Adrenal gland (tissue), 12 donors: ENCODE results near the gene ITGBL1. TPM values are rescaled to one million over a fixed set of nuclear protein-coding genes. Genes with fewer than 3 reads are reported as not detected.

Experiments used
- DNase-seq, 7 donors: peaks; one replicate each; pipeline ENCODE4 v3.0.0-alpha.2; 2019 to 2020
- H3K27ac ChIP-seq, 5 donors: fragments of 200-600 bp; sonication (generic) in 4 of 5; 1 replicate in 3 of 5; 2 replicates in 2 of 5; pipeline versions ENCODE4 v1.5.1 to v1.8.0; 2016 to 2020; ENCODE audit warnings: mild to moderate bottlenecking in 1 of 5
- H3K27me3 ChIP-seq: fragments of 200-600 bp; 2 replicates; pipeline ENCODE4 v1.8.0; 2021
- H3K36me3 ChIP-seq, 2 donors: fragments of 200-600 bp; replicated peaks in 1 of 2; 1 replicate in 1 of 2; 2 replicates in 1 of 2; pipeline versions ENCODE4 v1.5.1 to v1.8.0; 2018 to 2022
- H3K4me1 ChIP-seq, 2 donors: fragments of 200-600 bp; replicated peaks in 1 of 2; 1 replicate in 1 of 2; 2 replicates in 1 of 2; pipeline versions ENCODE4 v1.5.1 to v1.8.0; 2018 to 2021
- H3K4me3 ChIP-seq, 4 donors: fragments of 200-600 bp; sonication (generic) in 3 of 4; one replicate each; pipeline ENCODE4 v1.5.1; 2016 to 2018
- H3K9me3 ChIP-seq, 3 donors: fragments of 200-600 bp; sonication (generic) in 1 of 3; replicated peaks in 1 of 3; 1 replicate in 2 of 3; 2 replicates in 1 of 3; pipeline versions ENCODE4 v1.5.1 to v1.8.0; 2016 to 2021
- POLR2A ChIP-seq, 2 donors: fragments of 450-650 bp; IDR thresholded peaks; one replicate each; pipeline ENCODE4 v1.6.1; 2017; ENCODE audit warnings: antibody characterized with exemption in 2 of 2, mild to moderate bottlenecking in 2 of 2, moderate library complexity in 1 of 2
- WGBS, 4 donors: extraction: QIAGEN DNeasy Blood & Tissue Kit in 2 of 4; methylation state at CpG; one replicate each; pipeline versions ENCODE4 v1.1.5 to v1.1.7; 2013 to 2017; 5-methylcytosine and 5-hydroxymethylcytosine counted together
- intact Hi-C, 2 donors: fragments of 100-400 bp; cut with DNase I; formaldehyde crosslinking; loops; one replicate each; pipeline versions ENCODE4 v1.14.1 to v1.15.0; 2022 to 2023
- polyA plus RNA-seq, 3 donors: library from polyadenylated mRNA; stranded (reverse); fragments of 200-250 nt in 2 of 3; fragments of 350-450 nt in 1 of 3; fragmentation: Illumina TruSeq in 1 of 3; extraction: RNeasy Lipid Tissue Mini Kit (QIAGEN cat#74804) in 1 of 3; gene quantifications; one replicate each; pipeline ENCODE4 v1.2.3, GENCODE V29; 2013 to 2014
- total RNA-seq, 9 donors: library from RNA; depleted of rRNA in 4 of 9; stranded (reverse); fragments of >200 nt in 4 of 9; fragments of 120-200 nt in 1 of 9; fragmentation: NEBNext Ultra II Directional in 1 of 9; extraction: Animal tissue kit (Norgen Biotek cat#: 25700) in 1 of 9; gene quantifications; one replicate each; pipeline versions ENCODE4 v1.1.0 to v1.2.4, GENCODE V29; 2013 to 2023
- TF ChIP-seq, protein P1 (sequence below), 6 experiments: fragments of 450-650 bp in 4 of 6; fragments of 200-600 bp in 2 of 6; sonication (generic) in 1 of 6; IDR thresholded peaks; 1 replicate in 5 of 6; 2 replicates in 1 of 6; pipeline versions ENCODE4 v1.5.1 to v1.8.0; 2016 to 2021; ENCODE audit warnings: antibody characterized with exemption in 6 of 6, mild to moderate bottlenecking in 2 of 6, moderate library complexity in 1 of 6
- donor health status: healthy with polysubstance abuse.
- donor health status: Bipolar disorder and iron deficiency.
- donor health status: DM: yes; HTN: yes; CAD: no.
- donor health status: DM: no; HTN: no; CAD: no.
- donor health status: DM: no; HTN: no; CAD: no.
- donor health status: DM: yes; HTN: yes; CAD: no.

Gene ITGBL1
- total and polyA plus RNA-seq, 12 donors: 1.4 to 8.3 (median 4.8) TPM

GRCh38 chr13:101590479-101590878, 138.0 kb downstream of the ITGBL1 start:
- no peak overlapping the region for H3K4me3 ChIP-seq
- WGBS, 4 donors: 85 to 92% (median 88%) methylated on average over 4 of the region's 4 CpGs
- H3K36me3 ChIP-seq: no peaks in the 10 kb centered on the region
- no peaks in the 10 kb centered on the region for H3K4me1 ChIP-seq
- no peaks in the 10 kb centered on the region for H3K9me3 ChIP-seq
- DNase-seq: no peak
- no peak overlapping the region for H3K27ac ChIP-seq
- TF ChIP-seq, protein P1, sequence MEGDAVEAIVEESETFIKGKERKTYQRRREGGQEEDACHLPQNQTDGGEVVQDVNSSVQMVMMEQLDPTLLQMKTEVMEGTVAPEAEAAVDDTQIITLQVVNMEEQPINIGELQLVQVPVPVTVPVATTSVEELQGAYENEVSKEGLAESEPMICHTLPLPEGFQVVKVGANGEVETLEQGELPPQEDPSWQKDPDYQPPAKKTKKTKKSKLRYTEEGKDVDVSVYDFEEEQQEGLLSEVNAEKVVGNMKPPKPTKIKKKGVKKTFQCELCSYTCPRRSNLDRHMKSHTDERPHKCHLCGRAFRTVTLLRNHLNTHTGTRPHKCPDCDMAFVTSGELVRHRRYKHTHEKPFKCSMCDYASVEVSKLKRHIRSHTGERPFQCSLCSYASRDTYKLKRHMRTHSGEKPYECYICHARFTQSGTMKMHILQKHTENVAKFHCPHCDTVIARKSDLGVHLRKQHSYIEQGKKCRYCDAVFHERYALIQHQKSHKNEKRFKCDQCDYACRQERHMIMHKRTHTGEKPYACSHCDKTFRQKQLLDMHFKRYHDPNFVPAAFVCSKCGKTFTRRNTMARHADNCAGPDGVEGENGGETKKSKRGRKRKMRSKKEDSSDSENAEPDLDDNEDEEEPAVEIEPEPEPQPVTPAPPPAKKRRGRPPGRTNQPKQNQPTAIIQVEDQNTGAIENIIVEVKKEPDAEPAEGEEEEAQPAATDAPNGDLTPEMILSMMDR (IDR thresholded peaks at IDR 0.05): no peak
- TF ChIP-seq POLR2A (IDR thresholded peaks at IDR 0.05): no peak
- intact Hi-C loops: no loop called here
- no peaks in the 10 kb centered on the region for H3K27me3 ChIP-seq

GRCh38 chr13:101594936-101595335, 142.5 kb downstream of the ITGBL1 start:
- Histone ChIP-seq H3K27me3 (no peaks in the 10 kb centered on the region), H3K27ac (no peak overlapping the region), H3K4me1 (no peaks in the 10 kb centered on the region), H3K9me3 (no peaks in the 10 kb centered on the region), H3K36me3 (no peaks in the 10 kb centered on the region), H3K4me3 (no peak overlapping the region)
- 89 to 95% (median 91%) methylated on average over 5 of the region's 5 CpGs for WGBS, 4 donors
- DNase-seq: no peak
- intact Hi-C loops: no loop called here
- TF ChIP-seq, protein P1 (IDR thresholded peaks at IDR 0.05): no peak
- no peak for TF ChIP-seq POLR2A (IDR thresholded peaks at IDR 0.05)

- 81 to 90% (median 87%) methylated on average over 4 of the region's 4 CpGs for WGBS, 4 donors
- H3K4me3 ChIP-seq: no peak overlapping the region
- no peaks in the 10 kb centered on the region for H3K36me3 ChIP-seq
- H3K27me3 ChIP-seq: no peaks in the 10 kb centered on the region
- TF ChIP-seq POLR2A (IDR thresholded peaks at IDR 0.05): no peak
- TF ChIP-seq, protein P1 (IDR thresholded peaks at IDR 0.05): no peak
- intact Hi-C loops: no loop called here
- no peak for DNase-seq
- no peaks in the 10 kb centered on the region for H3K9me3 ChIP-seq
- no peaks in the 10 kb centered on the region for H3K4me1 ChIP-seq
- H3K27ac ChIP-seq: no peak overlapping the region
Measured at GRCh38 chr13:101596803-101597202, 144.3 kb downstream of the ITGBL1 start.

GRCh38 chr13:101611491-101612475, 159.3 kb downstream of the ITGBL1 start:
- no peak overlapping the region for H3K27ac ChIP-seq
- 85 to 89% (median 88%) methylated on average over 5 of the region's 5 CpGs for WGBS, 4 donors
- H3K4me1 ChIP-seq: no peaks in the 10 kb centered on the region

More at GRCh38 chr13:101611491-101612475, 159.3 kb downstream of the ITGBL1 start:
- Histone ChIP-seq H3K9me3 (no peaks in the 10 kb centered on the region), H3K4me3 (no peak overlapping the region), H3K36me3 (no peaks in the 10 kb centered on the region), H3K27me3 (no peaks in the 10 kb centered on the region)
- no peak for TF ChIP-seq POLR2A (IDR thresholded peaks at IDR 0.05)
- TF ChIP-seq, protein P1 (IDR thresholded peaks at IDR 0.05): no peak
- intact Hi-C loops: no loop called here
- no peak for DNase-seq
